ENCODE measurements around the gene THSD4. TPM values are rescaled to one million over a fixed set of nuclear protein-coding genes. Genes with fewer than 3 reads are reported as not detected.

Gene THSD4
- polyA plus RNA-seq, 2 of the 4 experiments (the other 2 are of a cell fraction): 15.8 to 40.7 TPM

DNA sequence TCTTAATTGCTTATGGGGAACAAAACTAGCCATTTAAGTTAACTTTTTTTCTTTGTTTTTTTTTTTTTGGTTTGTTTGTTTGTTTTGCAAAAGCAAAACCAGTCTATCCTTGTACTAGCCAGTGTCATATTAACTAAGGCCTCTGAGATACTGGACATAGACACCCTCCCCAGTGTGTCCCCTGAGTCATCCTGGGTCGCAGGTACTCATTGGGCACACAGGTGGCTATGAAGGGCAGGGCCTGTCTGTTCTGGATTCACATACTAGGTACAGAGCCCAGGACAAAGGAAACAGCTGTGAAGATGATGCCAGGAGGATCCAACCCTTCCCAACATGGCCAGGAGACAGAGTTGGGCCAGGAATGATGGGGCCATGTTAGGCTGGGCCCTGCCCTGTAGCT lies 318.1 kb downstream of the THSD4 start:
- Histone ChIP-seq H3K4me2 (no peak overlapping the region), H3K9me3 (peaks cover 17% of the 10 kb centered on the region), H3K4me3 (no peak overlapping the region), H3K27ac (peak overlapping the region; percentile 53 to 72; a peak in 5 of 6 replicates), H3K4me1 (peaks cover 43% of the 10 kb centered on the region)
- TF ChIP-seq REST (IDR thresholded peaks at IDR 0.05) (no peak), MAFK (IDR thresholded peaks at IDR 0.05; ENCODE audit: partially characterized antibody) (no peak), HDAC2 (IDR thresholded peaks at IDR 0.05) (no peak), CHD4 (IDR thresholded peaks at IDR 0.05; ENCODE audit: borderline replicate concordance) (no peak), CBX2 (IDR thresholded peaks at IDR 0.05; ENCODE audit: borderline replicate concordance, low read depth) (no peak), HEYL (CRISPR knock-in tag; IDR thresholded peaks at IDR 0.05) (no peak), MAX (IDR thresholded peaks at IDR 0.05) (no peak), MYC (IDR thresholded peaks at IDR 0.05; ENCODE audit: borderline replicate concordance, low read length) (no peak), HOXB5 (CRISPR knock-in tag; IDR thresholded peaks at IDR 0.05) (no peak), HOXB13 (CRISPR knock-in tag; IDR thresholded peaks at IDR 0.05; ENCODE audit: low read depth) (no peak), JUNB (IDR thresholded peaks at IDR 0.05) (no peak), ATOH8 (CRISPR knock-in tag; IDR thresholded peaks at IDR 0.05; ENCODE audit: low read depth) (no peak), RARB (CRISPR knock-in tag; IDR thresholded peaks at IDR 0.05) (no peak), TFCP2L1 (CRISPR knock-in tag; IDR thresholded peaks at IDR 0.05) (no peak), FOXS1 (CRISPR knock-in tag; IDR thresholded peaks at IDR 0.05) (no peak), ZNF302 (CRISPR knock-in tag; IDR thresholded peaks at IDR 0.05) (no peak)
- TF ChIP-seq, protein P1, sequence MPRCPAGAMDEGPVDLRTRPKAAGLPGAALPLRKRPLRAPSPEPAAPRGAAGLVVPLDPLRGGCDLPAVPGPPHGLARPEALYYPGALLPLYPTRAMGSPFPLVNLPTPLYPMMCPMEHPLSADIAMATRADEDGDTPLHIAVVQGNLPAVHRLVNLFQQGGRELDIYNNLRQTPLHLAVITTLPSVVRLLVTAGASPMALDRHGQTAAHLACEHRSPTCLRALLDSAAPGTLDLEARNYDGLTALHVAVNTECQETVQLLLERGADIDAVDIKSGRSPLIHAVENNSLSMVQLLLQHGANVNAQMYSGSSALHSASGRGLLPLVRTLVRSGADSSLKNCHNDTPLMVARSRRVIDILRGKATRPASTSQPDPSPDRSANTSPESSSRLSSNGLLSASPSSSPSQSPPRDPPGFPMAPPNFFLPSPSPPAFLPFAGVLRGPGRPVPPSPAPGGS (IDR thresholded peaks at IDR 0.05): no peak
- ATAC-seq (no peak), FAIRE-seq (no peak), DNase-seq (ENCODE audit: low read depth in 1 of 2, low spot score in 1 of 2) (no peak)
- ChIA-PET CTCF (interaction anchor here (1.6 to 5.1 kb wide), 4 partner anchors 10 to 319 kb away, joined by 4 to 29 read pairs (median 9); no protein-coding TSS in a partner anchor), POLR2A (no interaction called here)
- 86% methylated on average over 1 of the region's 1 CpG for WGBS (ENCODE audit: missing lambda C conversion rate)

- WGBS (ENCODE audit: missing lambda C conversion rate): 85% methylated on average over 2 of the region's 2 CpGs
- Histone ChIP-seq H3K4me2 (0 out of 3 replicates have a peak overlapping the region, but pooled peaks have one; percentile 4), H3K4me3 (no peak overlapping the region), H3K4me1 (peaks cover 49% of the 10 kb centered on the region), H3K27ac (peak overlapping the region; percentile 48 to 53; a peak in 5 of 6 replicates), H3K9me3 (peaks cover 17% of the 10 kb centered on the region)
- no peak for DNase-seq (ENCODE audit: low read depth in 1 of 2, low spot score in 1 of 2)
- FAIRE-seq: no peak
- ATAC-seq: no peak
- TF ChIP-seq MAZ (IDR thresholded peaks at IDR 0.05; ENCODE audit: borderline replicate concordance, low read depth, low read length) (no peak), CEBPB (IDR thresholded peaks at IDR 0.05) (no peak), ZNF302 (CRISPR knock-in tag; IDR thresholded peaks at IDR 0.05) (no peak), ZC3H11A (IDR thresholded peaks at IDR 0.05) (no peak), JUN (IDR thresholded peaks at IDR 0.05) (no peak), MYC (IDR thresholded peaks at IDR 0.05; ENCODE audit: borderline replicate concordance, low read length) (no peak), RCOR1 (IDR thresholded peaks at IDR 0.05; ENCODE audit: low read depth, low read length) (no peak), FOXS1 (CRISPR knock-in tag; IDR thresholded peaks at IDR 0.05) (no peak), CHD2 (IDR thresholded peaks at IDR 0.05; ENCODE audit: low read length, partially characterized antibody) (no peak), RAD21 (conservative IDR thresholded peaks at IDR 0.05 in 1 of 2, IDR thresholded peaks at IDR 0.05 in 1 of 2) (no peak), RNF2 (IDR thresholded peaks at IDR 0.05; ENCODE audit: borderline replicate concordance, low read depth) (no peak), KDM1A (IDR thresholded peaks at IDR 0.05; ENCODE audit: low read depth) (no peak), MAX (IDR thresholded peaks at IDR 0.05) (no peak), NR3C1 (IDR thresholded peaks at IDR 0.05) (no peak), MAFK (IDR thresholded peaks at IDR 0.05; ENCODE audit: partially characterized antibody) (no peak), RARB (CRISPR knock-in tag; IDR thresholded peaks at IDR 0.05) (no peak), HES2 (IDR thresholded peaks at IDR 0.05) (no peak), CBX8 (IDR thresholded peaks at IDR 0.05) (no peak)
- POLR2A ChIA-PET: no interaction called here
- CTCF ChIA-PET: interaction anchor here (0.7 to 5.1 kb wide), 8 partner anchors 9 to 319 kb away, joined by 3 to 29 read pairs (median 5); partner anchors contain the start of gene THSD4
These were observed 319.5 kb downstream of the THSD4 start for GRCh38 chr15:71434774-71435173.

All from A549 (cell line).